SK-N-MC (cell line): ENCODE results near the gene SLC9A3.
"Not testable (repeated sequence)": the region's sequence is repeated elsewhere in the genome, so short reads cannot be mapped to it uniquely, and the experiment has no call there.

Source experiments
- EZH2 ChIP-seq: fragments of 200-600 bp; sonication (generic); IDR thresholded peaks from one replicate; pipeline ENCODE4 v1.6.1; 2017; ENCODE audit warnings: antibody characterized with exemption
- POLR2AphosphoS5 ChIP-seq: IDR thresholded peaks from 2 replicates; pipeline ENCODE4 v1.6.1; 2012; ENCODE audit warnings: mild to moderate bottlenecking, low read depth, low read length, borderline replicate concordance

DNA sequence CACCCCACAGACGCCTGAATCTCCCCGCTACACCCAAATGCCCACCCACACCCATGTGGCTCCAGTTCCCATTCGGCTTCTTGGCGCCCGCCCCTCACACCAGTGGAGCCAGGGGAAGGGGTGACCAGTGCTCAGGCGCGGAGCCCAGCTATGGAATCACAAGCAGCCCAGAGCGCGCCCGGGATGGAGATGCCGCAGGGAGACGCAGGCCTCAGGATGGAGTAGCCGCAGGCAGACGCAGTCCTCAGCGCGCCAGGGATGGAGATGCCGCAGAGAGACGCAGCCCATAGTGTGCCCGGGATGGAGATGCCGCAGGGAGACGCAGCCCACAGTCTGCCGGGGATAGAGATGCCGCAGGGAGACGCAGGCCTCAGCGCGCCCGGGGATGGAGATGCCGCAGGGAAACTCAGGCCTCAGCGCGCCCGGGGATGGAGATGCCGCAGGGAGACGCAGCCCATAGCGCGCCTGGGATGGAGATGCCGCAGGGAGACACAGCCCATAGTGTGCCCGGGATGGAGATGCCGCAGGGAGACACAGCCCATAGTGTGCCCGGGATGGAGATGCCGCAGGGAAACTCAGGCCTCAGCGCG is 16.2 kb downstream of the SLC9A3 start:
- not testable (repeated sequence) for TF ChIP-seq EZH2, POLR2AphosphoS5
